GM21786 (cell line): ENCODE data around the gene TRMU.
"Not testable (repeated sequence)": the region's sequence is repeated elsewhere in the genome, so short reads cannot be mapped to it uniquely, and the experiment has no call there.

ENCODE experiments used
- ATAC-seq: cut with Tn5 transposase; IDR thresholded peaks from one replicate; pipeline ENCODE4 v1.9.1; 2021; ENCODE audit not compliant: unreplicated experiment

The TRMU gene

DNA sequence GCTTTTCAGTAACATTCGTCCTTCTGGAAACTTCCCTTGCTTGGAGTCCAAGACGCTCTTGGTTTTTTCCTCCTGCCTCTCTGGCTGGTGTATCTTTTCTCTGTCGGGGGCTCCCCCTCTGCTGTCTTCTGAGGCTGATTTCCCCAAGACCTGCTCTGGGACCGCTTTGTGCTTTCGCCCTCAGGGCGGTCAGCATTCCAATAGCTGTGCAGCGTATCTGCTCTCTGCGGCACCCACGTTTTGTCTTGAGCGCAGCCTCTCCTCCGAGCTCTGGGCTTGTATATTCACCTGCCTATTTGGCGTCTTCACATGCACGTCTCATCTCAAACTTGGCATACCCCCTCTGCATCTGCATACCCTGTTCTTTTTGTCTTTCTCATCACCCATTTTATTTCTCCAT, 36.4 kb upstream of the TRMU start:
- ATAC-seq, result no peak

GRCh38 chr22:46300491-46300890, 35.0 kb upstream of the TRMU start:
- ATAC-seq, result no peak

GRCh38 chr22:46303347-46303965, 32.1 kb upstream of the TRMU start:
- ATAC-seq, result no peak

GRCh38 chr22:46308283-46308988, 27.1 kb upstream of the TRMU start:
- ATAC-seq, result no peak

DNA sequence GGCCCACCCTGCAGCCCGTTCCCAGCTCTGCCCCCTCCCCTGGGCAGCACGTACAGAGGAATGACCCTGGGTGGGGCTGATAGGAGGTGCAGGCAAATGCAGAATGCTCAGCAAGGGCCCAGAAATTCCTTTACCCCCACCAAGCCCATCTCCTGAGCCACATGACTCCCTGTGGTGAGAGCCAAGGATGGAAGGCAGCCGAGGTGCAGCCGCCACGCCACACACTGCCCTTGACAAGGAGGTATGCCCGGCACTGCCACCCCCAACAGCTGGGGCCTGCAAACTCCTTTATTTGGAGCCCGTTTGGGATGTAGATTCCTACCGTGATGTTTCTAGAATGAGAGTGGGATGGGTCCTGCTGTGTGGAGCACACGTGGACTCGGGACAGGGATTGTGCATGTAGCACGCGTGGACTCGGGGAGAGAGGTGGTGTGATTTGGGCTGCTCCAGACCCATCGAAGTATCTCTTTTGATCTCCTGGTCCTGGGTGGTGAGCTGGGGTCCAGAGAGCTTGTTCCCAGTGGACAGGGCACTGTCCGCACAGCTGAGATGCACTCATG, 25.9 kb upstream of the TRMU start:
- ATAC-seq, result no peak

GRCh38 chr22:46312056-46312455, 23.5 kb upstream of the TRMU start:
- no peak for ATAC-seq

GRCh38 chr22:46312848-46313247, 22.7 kb upstream of the TRMU start:
- ATAC-seq, result not testable (repeated sequence)

DNA sequence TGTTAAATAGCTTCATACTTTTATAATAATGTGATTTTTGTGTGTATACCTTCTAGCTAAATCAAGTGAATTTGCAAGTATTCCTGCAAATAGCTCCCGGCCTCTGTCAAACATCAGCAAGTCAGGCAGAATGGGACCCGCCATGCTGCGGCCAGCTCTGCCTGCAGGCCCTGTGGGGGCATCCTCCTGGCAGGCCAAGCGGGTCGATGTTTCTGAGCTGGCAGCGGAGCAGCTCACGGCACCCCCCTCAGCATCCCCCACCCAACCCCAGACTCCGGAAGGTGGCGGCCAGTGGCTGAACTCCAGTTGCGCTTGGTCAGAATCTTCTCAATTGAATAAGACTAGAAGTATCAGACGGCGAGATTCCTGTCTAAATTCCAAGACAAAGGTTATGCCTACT, 19.5 kb upstream of the TRMU start:
- ATAC-seq, result no peak

DNA sequence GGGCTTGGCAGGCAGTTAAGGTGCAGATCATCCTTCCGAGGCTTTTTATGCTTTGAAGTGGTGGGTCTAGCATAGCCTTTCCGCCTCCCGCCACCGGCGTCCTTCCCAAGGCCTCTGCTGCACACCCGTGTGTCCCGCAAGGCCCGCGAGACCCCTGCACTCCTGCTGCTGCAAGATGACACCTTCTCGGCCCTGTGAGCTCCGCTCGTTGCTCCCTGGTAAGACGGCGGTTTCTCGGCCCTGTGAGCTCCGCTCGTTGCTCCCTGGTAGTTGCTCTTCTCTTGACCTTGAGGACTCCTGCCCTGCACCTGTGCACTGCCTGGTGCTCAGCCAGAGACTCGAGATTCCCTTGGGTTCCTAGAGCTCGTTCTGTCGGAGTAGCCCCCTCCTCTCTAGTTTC, 17.9 kb upstream of the TRMU start:
- no peak for ATAC-seq

GRCh38 chr22:46318576-46318975, 16.9 kb upstream of the TRMU start:
- no peak for ATAC-seq

DNA sequence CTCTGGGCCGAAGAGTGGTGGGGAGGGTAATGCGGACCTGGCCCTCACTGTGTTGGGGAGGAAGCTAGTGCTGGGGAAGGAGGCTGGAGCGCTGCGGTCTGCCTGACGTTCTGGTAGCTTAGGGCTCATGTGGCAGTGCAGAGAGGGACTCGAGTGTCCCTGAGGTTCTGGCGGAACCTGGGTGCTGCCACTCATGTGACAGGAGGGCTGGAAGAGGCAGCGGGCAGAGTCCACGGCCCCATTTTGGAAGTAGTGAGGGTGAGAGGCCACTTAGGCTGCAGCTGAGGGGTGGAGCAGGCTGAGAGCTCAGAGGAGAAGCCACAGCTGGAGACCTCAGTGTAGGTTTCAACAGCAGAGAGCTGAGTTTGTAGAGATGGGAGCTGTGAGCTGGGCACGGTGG, 16.2 kb upstream of the TRMU start:
- ATAC-seq, result no peak

DNA sequence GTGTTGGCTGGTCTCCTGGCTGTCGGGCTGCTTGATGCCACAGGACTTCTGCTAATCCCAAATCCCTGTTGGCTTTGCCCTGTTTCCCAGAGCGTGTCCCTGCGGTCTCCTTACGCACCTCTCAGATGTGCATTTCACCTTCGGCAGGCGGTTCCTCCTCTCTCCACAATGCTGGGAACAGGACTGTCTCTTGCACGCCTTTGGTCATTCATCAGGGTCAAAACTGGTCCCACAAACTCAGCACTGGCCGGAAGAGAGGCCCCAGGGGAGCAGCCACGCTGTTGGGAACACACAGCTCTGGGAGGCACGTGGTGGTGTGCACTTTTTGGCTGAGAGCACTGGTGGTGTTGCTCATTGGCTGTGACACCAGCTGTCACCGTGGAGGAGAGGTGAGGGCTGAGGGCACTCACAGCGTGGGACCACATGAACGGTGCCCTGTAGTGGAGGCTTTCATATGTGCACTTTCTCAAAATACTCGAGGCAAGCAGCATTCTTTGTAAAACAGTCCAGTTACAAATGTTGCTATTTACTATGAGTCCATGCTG, 15.3 kb upstream of the TRMU start:
- no peak for ATAC-seq

DNA sequence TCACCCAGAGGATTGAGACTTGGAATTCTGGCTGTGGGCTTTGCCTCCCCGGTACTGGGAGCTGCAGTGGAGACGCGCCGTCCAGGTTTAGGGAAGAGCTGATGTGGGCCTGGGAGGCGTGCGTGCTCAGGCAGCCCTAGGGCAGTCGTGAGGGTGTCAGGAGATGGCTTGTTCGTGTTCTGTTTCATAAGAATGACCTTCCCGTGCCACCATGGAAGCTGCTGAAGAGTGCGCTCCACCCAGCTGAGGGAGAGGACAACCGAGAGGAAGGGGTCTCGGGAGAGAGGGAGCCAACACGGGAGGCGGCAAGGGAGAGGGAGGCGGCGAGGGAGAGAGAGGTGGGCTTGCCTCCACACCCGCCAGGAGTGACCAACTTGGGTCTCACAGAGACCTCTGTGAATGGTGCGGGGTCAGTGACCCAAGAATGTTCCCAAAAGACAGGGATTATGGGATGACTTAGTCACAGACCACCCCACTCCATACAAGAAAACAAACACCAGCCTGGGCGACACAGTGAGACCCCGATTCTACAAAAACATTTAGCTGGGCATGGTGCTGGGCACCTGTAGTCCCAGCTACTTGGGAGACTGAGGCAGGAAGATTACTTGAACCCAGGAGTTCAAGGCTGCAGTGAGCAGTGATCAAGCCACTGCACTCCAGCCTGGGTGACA, 14.7 kb upstream of the TRMU start:
- no peak for ATAC-seq

GRCh38 chr22:46322711-46323110, 12.8 kb upstream of the TRMU start:
- ATAC-seq, result no peak

DNA sequence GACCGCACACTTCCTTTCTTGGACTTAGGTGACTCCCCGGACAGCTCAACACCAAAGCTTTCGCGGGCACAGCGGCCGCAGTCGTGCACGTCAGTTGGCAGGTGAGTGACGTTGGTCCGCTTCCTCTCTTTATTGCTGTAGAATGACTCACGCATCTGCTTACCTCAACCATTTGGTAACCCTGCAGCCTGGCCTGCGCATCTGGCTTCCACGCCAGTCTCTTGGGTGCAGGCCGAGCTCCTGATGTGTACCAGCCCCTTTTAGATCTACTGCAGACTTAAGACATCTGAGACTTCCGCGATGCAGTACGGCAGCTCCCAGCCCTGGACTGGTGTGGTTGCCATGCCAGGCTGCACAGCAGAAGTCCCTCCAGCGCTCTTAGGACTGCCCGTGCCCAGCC, 12.4 kb upstream of the TRMU start:
- ATAC-seq, result no peak

DNA sequence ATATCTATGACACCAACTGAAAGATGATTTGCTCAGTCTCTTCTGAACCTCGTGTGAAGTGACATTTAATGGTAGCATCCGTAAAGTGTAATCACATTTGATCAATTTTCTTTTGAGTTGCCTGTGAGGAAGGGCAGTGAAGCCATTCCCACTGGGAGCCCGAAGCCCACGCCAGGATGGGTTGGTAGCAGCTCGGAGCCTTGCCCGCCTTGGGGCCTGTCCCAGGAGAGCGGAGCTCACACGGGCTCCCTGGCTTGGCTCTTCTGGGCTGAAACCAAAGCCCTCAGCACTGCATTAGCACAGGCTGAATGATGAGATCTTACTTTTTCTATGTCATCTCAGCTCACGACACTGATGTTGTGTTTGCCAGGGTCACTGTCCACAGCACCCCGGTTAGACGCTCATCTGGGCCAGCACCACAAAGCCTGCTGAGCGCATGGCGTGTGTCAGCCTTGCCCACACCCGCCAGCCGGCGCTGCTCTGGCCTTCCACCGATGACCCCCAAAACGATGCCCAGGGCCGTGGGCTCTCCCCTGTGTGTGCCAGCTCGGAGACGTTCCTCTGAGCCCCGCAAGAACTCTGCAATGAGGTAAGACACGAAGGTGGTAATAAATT, 9.3 kb upstream of the TRMU start:
- ATAC-seq, result no peak

GRCh38 chr22:46327691-46328465, 7.6 kb upstream of the TRMU start:
- no peak for ATAC-seq

DNA sequence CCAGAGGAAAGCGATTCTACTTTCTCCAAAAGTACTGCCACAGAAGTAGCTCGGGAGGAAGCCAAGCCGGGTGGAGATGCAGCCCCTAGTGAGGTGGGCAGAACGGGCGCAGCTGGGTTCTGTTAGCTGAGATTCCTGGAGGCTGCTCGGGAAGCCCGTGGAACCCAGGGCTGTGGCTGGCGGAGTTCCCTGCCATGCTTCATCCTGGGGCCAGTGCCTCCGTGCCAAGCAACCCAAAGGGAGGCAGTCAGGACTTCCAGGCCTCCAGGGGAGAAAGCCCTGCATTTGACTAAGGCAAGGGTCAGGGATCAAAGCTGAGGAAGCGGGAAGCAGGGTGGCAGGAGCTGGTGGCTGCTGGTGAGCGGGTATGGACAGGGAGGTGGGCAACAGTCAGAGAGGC, 6.7 kb upstream of the TRMU start:
- no peak for ATAC-seq

DNA sequence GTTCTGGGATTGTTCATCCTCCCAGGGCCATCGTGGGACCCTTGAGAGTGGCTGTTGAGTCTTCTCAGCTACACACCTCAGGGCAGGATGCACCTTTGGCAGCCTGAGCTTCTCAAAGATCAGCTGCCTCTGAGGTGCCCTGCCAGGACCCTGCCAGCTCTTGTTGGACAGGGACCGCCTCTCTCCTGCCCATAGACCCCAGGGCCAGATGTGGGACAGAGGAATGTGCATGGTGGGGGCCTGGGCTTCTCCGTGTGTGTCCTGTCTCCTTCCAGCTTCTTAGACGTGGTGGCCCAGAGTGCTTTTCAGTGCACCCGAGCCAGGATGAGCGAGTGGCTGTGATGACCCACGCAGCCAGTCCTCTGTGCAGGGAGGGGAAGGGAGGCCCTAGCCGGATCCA, 5.9 kb upstream of the TRMU start:
- no peak for ATAC-seq

GRCh38 chr22:46330426-46330825, 5.1 kb upstream of the TRMU start:
- no peak for ATAC-seq

GRCh38 chr22:46331496-46331895, 4.0 kb upstream of the TRMU start:
- no peak for ATAC-seq
